A673 (cell line): ENCODE measurements around the gene MFSD2A. TPM values are rescaled to one million over a fixed set of nuclear protein-coding genes. Genes with fewer than 3 reads are reported as not detected.
A peak's percentile ranks its signal among the peaks of the same experiment; 100 is the strongest.

ENCODE experiments used
- BruUV-seq: library from RNA; stranded (reverse); fragments of 400-500 nt; replicated peaks from 2 replicates; lab custom pipeline; 2021; lab: Mats Ljungman, UMichigan
- CTCF ChIA-PET: fragments of 300-600 bp; sonication (Branson Sonifier 250); formaldehyde crosslinking; loops from one replicate; lab custom pipeline; 2022; ENCODE audit warnings: antibody characterized with exemption; lab: Charles Lee
- POLR2A ChIA-PET: fragments of 300-600 bp; sonication (Branson Sonifier 250); formaldehyde crosslinking; loops from one replicate; lab custom pipeline; 2022; ENCODE audit warnings: antibody characterized with exemption; ENCODE audit not compliant: low non-redundant PET; lab: Charles Lee
- DNase-seq: peaks from one replicate; pipeline ENCODE4 v3.0.0-alpha.2; 2015; ENCODE audit warnings: low spot score
- H3K27ac ChIP-seq: fragments of 200-600 bp; sonication (generic); 2 replicates; pipeline ENCODE4 v1.5.1; 2016; ENCODE audit warnings: mixed run types, low read depth, mild to moderate bottlenecking, mixed read lengths, antibody characterized with exemption, low read length; ENCODE audit not compliant: poor library complexity, severe bottlenecking
- H3K27me3 ChIP-seq: fragments of 200-600 bp; sonication (generic); replicated peaks from 2 replicates; pipeline ENCODE4 v1.6.1; 2017; ENCODE audit warnings: mixed run types, low read depth, mild to moderate bottlenecking, mixed read lengths, antibody characterized with exemption, low read length; ENCODE audit not compliant: insufficient read depth, poor library complexity
- H3K36me3 ChIP-seq: fragments of 200-600 bp; sonication (generic); 2 replicates; pipeline ENCODE4 v1.6.1; 2016; ENCODE audit warnings: mixed run types, mild to moderate bottlenecking, mixed read lengths, antibody characterized with exemption, low read length; ENCODE audit not compliant: insufficient read depth, poor library complexity, severe bottlenecking
- H3K4me1 ChIP-seq: fragments of 200-600 bp; sonication (generic); 2 replicates; pipeline ENCODE4 v1.6.1; 2017; ENCODE audit warnings: mixed run types, mild to moderate bottlenecking, mixed read lengths, antibody characterized with exemption, low read length; ENCODE audit not compliant: insufficient read depth, poor library complexity, severe bottlenecking
- H3K4me3 ChIP-seq: fragments of 200-600 bp; sonication (generic); 2 replicates; pipeline ENCODE4 v1.5.1; 2016; ENCODE audit warnings: low read depth, mixed run types, mild to moderate bottlenecking, mixed read lengths, low read length; ENCODE audit not compliant: poor library complexity, severe bottlenecking
- H3K9me3 ChIP-seq: fragments of 200-600 bp; sonication (generic); 2 replicates; pipeline ENCODE4 v1.6.1; 2016; ENCODE audit warnings: mixed run types, low read depth, mild to moderate bottlenecking, mixed read lengths, antibody characterized with exemption, low read length; ENCODE audit not compliant: poor library complexity, severe bottlenecking
- CTCF ChIP-seq: fragments of 300-800, 200-600 bp; sonication (generic); conservative IDR thresholded peaks from 2 replicates; pipeline ENCODE4 v1.5.1; 2017; ENCODE audit warnings: low read depth, mild to moderate bottlenecking, antibody characterized with exemption, low read length, moderate library complexity, mixed read lengths
- EZH2 ChIP-seq: fragments of 200-600 bp; sonication (generic); IDR thresholded peaks from 2 replicates; pipeline ENCODE4 v1.6.1; 2017; ENCODE audit warnings: borderline replicate concordance, low read depth, mild to moderate bottlenecking, mixed read lengths, antibody characterized with exemption, low read length; ENCODE audit not compliant: poor library complexity, severe bottlenecking
- intact Hi-C: fragments of 100-400 bp; cut with micrococcal nuclease; formaldehyde crosslinking; loops from one replicate; pipeline ENCODE4 v1.10.0; 2022; ENCODE audit not compliant: unreplicated experiment
- total RNA-seq: library from RNA; stranded (reverse); gene quantifications from 2 replicates; pipeline ENCODE4 v1.2.3, GENCODE V29; 2021

MFSD2A gene
- total RNA-seq, 1 experiment from 2014 or later, result 7.4 TPM

DNA sequence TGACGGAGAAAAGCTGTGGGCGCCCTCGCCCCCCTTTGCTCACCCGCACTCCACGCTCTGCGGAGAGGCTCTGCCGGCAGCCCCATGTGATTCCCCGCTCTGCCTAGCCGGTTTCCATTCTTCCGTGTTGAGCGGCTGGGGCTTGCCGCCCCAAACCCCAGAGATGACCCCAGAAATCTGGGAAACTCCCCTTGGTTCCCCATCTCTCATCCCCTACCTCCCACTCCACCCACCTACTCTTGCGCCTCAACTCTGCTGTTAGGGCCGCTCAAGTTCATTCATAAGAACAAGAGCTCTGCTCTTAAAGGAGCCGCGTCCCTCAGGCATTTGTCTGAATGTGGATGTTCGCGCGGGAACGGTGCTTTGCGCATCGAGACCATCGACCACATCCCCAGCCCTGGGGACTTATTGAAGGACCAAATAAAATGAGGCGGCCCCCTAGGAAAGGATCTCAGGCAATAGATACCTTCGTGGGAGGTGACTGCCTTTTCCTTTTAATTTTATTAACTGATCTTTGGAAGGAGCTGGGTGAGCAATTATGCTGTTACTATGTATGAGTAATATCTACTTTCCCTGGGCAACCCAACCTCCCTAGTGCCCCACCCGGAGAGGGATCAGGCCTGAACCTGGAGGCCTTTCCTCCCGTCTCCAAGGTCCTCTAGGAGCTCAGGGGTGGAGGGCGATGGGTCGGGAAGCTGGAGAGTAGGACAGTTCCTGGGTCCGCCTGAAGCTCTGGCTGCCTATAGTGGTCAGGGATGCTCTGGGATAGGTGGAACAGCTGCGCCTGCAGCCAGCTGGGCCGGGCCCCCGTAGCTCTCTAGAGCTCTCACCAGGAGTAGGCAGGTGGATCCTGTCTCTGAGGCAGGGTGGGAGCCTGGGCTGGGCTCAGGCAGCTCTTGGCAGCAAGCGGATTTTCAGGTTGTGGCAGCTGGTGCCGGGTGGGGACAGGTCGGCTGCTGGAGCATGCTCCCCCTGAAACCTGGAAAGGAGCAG, 898 bp downstream of the MFSD2A start:
- Histone ChIP-seq H3K4me3 (peak overlapping the region; percentile 50), H3K27me3 (no peaks in the 10 kb centered on the region), H3K9me3 (no peaks in the 10 kb centered on the region), H3K36me3 (no peaks in the 10 kb centered on the region), H3K27ac (no peak overlapping the region), H3K4me1 (peaks cover 12% of the 10 kb centered on the region)
- intact Hi-C loops, result no loop called here
- TF ChIP-seq EZH2 (no peak), CTCF (no peak)
- CTCF ChIA-PET, result interaction anchor here (0.6 kb wide), 1 partner anchor 547 kb away, joined by 4 read pairs; no protein-coding TSS in a partner anchor
- POLR2A ChIA-PET, result no interaction called here
- DNase-seq, result peak; percentile 69
- no TSS peak for BruUV-seq

- ChIA-PET POLR2A (no interaction called here), CTCF (no interaction called here)
- no peak overlapping the region for H3K27ac ChIP-seq
- TF ChIP-seq CTCF (no peak), EZH2 (no peak)
- H3K27me3 ChIP-seq, result no peaks in the 10 kb centered on the region
- no peak for DNase-seq
- peaks cover 24% of the 10 kb centered on the region for H3K4me1 ChIP-seq
- H3K9me3 ChIP-seq, result no peaks in the 10 kb centered on the region
- no TSS peak for BruUV-seq
- H3K36me3 ChIP-seq, result no peaks in the 10 kb centered on the region
- intact Hi-C loops, result no loop called here
- no peak overlapping the region for H3K4me3 ChIP-seq
Measured at GRCh38 chr1:39957299-39958015, 2.5 kb downstream of the MFSD2A start.

DNA sequence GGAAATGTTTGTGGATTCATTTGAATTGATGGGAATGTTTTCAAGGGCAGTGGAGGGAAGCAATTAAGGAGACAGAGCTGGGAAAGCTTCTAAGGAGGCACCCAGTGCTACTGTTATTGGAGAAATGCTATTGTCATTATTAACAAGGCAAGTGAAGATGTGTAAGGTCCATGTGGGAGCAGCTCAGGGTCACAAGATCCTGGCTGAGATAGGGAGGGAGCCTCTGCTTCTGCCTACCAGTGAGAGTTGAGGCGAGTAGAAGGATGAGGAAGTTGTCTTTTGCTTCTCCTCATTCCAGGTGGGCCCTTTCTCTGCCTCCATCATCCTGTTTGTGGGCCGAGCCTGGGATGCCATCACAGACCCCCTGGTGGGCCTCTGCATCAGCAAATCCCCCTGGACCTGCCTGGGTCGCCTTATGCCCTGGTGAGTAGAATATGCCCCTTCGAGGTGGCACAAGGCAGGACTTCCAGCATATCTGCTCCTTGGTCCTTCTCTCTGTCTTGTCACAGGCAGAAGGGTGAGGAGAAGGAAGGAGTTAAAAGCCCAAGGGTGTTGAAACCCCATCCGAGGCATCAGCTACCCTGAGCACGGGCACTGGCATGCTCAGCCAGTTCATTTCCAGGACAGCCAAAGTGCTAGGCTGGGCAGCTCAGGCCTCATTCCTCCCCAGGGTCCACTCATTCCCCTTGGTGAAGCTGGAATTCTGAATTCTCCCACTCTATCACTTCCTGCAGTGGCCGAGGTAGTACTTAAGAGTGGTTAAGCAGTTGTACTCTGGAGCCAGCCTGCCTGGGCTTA, 3.7 kb downstream of the MFSD2A start:
- Histone ChIP-seq H3K27ac (no peak overlapping the region), H3K4me3 (no peak overlapping the region), H3K9me3 (no peaks in the 10 kb centered on the region), H3K27me3 (no peaks in the 10 kb centered on the region), H3K36me3 (no peaks in the 10 kb centered on the region), H3K4me1 (peaks cover 24% of the 10 kb centered on the region)
- intact Hi-C loops, result no loop called here
- CTCF ChIA-PET, result no interaction called here
- no peak for TF ChIP-seq CTCF
- no peak for TF ChIP-seq EZH2
- DNase-seq, result no peak
- no TSS peak for BruUV-seq
- POLR2A ChIA-PET, result no interaction called here
